Activated CD4-positive, alpha-beta T cell treated with anti-CD3 and anti-CD28 coated beads, Interleukin-2, amount 50 U/mL, for 48 hours (primary cell): Measurements from ENCODE around the gene OSBPL3.
A peak's percentile ranks its signal among the peaks of the same experiment; 100 is the strongest.

Source experiments
- DNase-seq, 2 experiments: peaks; one replicate each; pipeline ENCODE4 v3.0.0-alpha.2; 2020

Gene OSBPL3

GRCh38 chr7:24788961-24789576 lies 190.9 kb downstream of the OSBPL3 start:
- DNase-seq, result no peak

GRCh38 chr7:24788075-24788474 lies 191.9 kb downstream of the OSBPL3 start:
- DNase-seq, result no peak

GRCh38 chr7:24786941-24787340 lies 193.0 kb downstream of the OSBPL3 start:
- peak; percentile 10 to 32 for DNase-seq

- no peak for DNase-seq
These were observed 193.7 kb downstream of the OSBPL3 start for GRCh38 chr7:24786306-24786705.

- DNase-seq, result no peak
These were observed 195.7 kb downstream of the OSBPL3 start for GRCh38 chr7:24784277-24784676.

- no peak for DNase-seq
These were observed 196.3 kb downstream of the OSBPL3 start for GRCh38 chr7:24783698-24784097.

GRCh38 chr7:24781106-24781505 lies 198.9 kb downstream of the OSBPL3 start:
- DNase-seq, result no peak

- no peak for DNase-seq
These were observed 200.7 kb downstream of the OSBPL3 start for GRCh38 chr7:24779283-24779655.

GRCh38 chr7:24778543-24779282 lies 201.3 kb downstream of the OSBPL3 start:
- DNase-seq, result no peak

- no peak for DNase-seq
These were observed 202.2 kb downstream of the OSBPL3 start for GRCh38 chr7:24777806-24778205.

- no peak for DNase-seq
These were observed 206.3 kb downstream of the OSBPL3 start for GRCh38 chr7:24773646-24774045.

GRCh38 chr7:24769851-24770250 lies 210.1 kb downstream of the OSBPL3 start:
- DNase-seq, result no peak

GRCh38 chr7:24769014-24769830 lies 210.8 kb downstream of the OSBPL3 start:
- no peak for DNase-seq

- DNase-seq, result no peak
These were observed 212.0 kb downstream of the OSBPL3 start for GRCh38 chr7:24767878-24768569.

- no peak for DNase-seq
These were observed 214.8 kb downstream of the OSBPL3 start for GRCh38 chr7:24764972-24765744.

GRCh38 chr7:24764011-24764410 lies 216.0 kb downstream of the OSBPL3 start:
- no peak for DNase-seq

GRCh38 chr7:24763303-24763901 lies 216.6 kb downstream of the OSBPL3 start:
- no peak for DNase-seq

GRCh38 chr7:24762771-24763170 lies 217.2 kb downstream of the OSBPL3 start:
- no peak for DNase-seq

- DNase-seq, result no peak
These were observed 219.0 kb downstream of the OSBPL3 start for GRCh38 chr7:24760968-24761367.

- peak; percentile 37 for DNase-seq
These were observed 222.4 kb downstream of the OSBPL3 start, which contains the start of gene GSDME for GRCh38 chr7:24757353-24758275. Gene GSDME, minus strand, starts transcription at chr7:24757464. Its CDS starts 7,690 bp downstream, at chr7:24749774.
